MCF 10A (cell line): ENCODE data around the gene SLC12A1. TPM values are rescaled to one million over a fixed set of nuclear protein-coding genes. Genes with fewer than 3 reads are reported as not detected.

Source experiments
- BruUV-seq: library from RNA; stranded (reverse); fragments of 400-500 nt; replicated peaks from 2 replicates; lab custom pipeline; 2021; lab: Mats Ljungman, UMichigan
- CTCF ChIA-PET: fragments of 300-600 bp; sonication (Branson Sonifier 250); formaldehyde crosslinking; extraction: SDS; loops from one replicate; lab custom pipeline; 2021; ENCODE audit warnings: antibody characterized with exemption, inconsistent platforms; lab: Yijun Ruan, JAX
- POLR2A ChIA-PET: fragments of 300-600, 350-650 bp; sonication (Branson Sonifier 250); formaldehyde crosslinking; extraction: SDS; loops from one replicate; lab custom pipeline; 2020; ENCODE audit warnings: antibody characterized with exemption, inconsistent platforms; lab: Yijun Ruan, JAX
- DNase-seq: peaks from one replicate; pipeline ENCODE4 v3.0.0-alpha.2; 2018; ENCODE audit not compliant: unreplicated experiment
- H3K27ac Mint-ChIP-seq: one replicate; pipeline ENCODE4 v1.8.0; 2022; ENCODE audit warnings: mild to moderate bottlenecking, low read depth, mixed read lengths; ENCODE audit not compliant: unreplicated experiment
- H3K27me3 Mint-ChIP-seq: one replicate; pipeline ENCODE4 v1.8.0; 2022; ENCODE audit warnings: mixed read lengths; ENCODE audit not compliant: insufficient read depth, unreplicated experiment
- H3K36me3 Mint-ChIP-seq: one replicate; pipeline ENCODE4 v1.8.0; 2022; ENCODE audit warnings: mild to moderate bottlenecking, moderate library complexity, mixed read lengths; ENCODE audit not compliant: insufficient read depth, unreplicated experiment
- H3K4me1 Mint-ChIP-seq: one replicate; pipeline ENCODE4 v1.8.0; 2022; ENCODE audit warnings: mixed read lengths; ENCODE audit not compliant: insufficient read depth, unreplicated experiment
- H3K4me3 Mint-ChIP-seq: one replicate; pipeline ENCODE4 v1.8.0; 2022; ENCODE audit warnings: mild to moderate bottlenecking, moderate library complexity, mixed read lengths; ENCODE audit not compliant: unreplicated experiment
- H3K9me3 Mint-ChIP-seq: one replicate; pipeline ENCODE4 v1.8.0; 2022; ENCODE audit warnings: mixed read lengths; ENCODE audit not compliant: unreplicated experiment
- intact Hi-C: fragments of 100-400 bp; cut with micrococcal nuclease; formaldehyde crosslinking; loops from 2 replicates; pipeline ENCODE4 v1.14.1; 2022
- total RNA-seq: library from RNA; stranded (reverse); gene quantifications from 2 replicates; pipeline ENCODE4 v1.2.3, GENCODE V29; 2022
- TF ChIP-seq, protein P1 (sequence below): fragments of 200-600 bp; IDR thresholded peaks from one replicate; pipeline ENCODE4 v1.8.0; 2022; ENCODE audit warnings: antibody characterized with exemption, mild to moderate bottlenecking; ENCODE audit not compliant: unreplicated experiment

Gene SLC12A1
- total RNA-seq, 1 experiment from 2014 or later: not detected

DNA sequence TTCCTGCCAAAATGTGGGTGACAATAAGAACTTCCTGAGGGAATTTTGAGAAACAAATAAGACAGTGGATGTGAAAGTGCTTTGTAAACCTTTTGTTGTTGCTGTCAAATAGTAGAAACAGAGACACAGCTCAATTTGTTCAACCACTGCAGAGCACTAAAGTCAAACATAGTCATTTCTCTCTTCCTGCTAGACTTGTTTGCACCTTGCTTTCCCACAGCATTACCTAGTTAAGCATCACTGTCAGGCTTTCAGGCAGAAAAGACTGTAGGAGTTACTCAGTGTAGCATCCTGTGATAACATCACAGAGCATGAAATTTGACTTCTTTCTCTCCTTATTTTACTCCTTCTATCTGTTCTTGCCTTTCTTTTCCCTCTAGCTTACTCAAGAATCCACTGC, 27.1 kb downstream of the SLC12A1 start:
- no TSS peak for BruUV-seq
- Mint-ChIP-seq H3K36me3 (no peaks in the 10 kb centered on the region), H3K27me3 (no peaks in the 10 kb centered on the region), H3K4me3 (no peak overlapping the region), H3K4me1 (no peaks in the 10 kb centered on the region), H3K9me3 (no peaks in the 10 kb centered on the region), H3K27ac (no peak overlapping the region)
- intact Hi-C loops: no loop called here
- DNase-seq: no peak
- POLR2A ChIA-PET: no interaction called here
- CTCF ChIA-PET: interaction anchor here (0.7 to 0.8 kb wide), 3 partner anchors 22 to 120 kb away, joined by 3 read pairs; no protein-coding TSS in a partner anchor
- TF ChIP-seq, protein P1, sequence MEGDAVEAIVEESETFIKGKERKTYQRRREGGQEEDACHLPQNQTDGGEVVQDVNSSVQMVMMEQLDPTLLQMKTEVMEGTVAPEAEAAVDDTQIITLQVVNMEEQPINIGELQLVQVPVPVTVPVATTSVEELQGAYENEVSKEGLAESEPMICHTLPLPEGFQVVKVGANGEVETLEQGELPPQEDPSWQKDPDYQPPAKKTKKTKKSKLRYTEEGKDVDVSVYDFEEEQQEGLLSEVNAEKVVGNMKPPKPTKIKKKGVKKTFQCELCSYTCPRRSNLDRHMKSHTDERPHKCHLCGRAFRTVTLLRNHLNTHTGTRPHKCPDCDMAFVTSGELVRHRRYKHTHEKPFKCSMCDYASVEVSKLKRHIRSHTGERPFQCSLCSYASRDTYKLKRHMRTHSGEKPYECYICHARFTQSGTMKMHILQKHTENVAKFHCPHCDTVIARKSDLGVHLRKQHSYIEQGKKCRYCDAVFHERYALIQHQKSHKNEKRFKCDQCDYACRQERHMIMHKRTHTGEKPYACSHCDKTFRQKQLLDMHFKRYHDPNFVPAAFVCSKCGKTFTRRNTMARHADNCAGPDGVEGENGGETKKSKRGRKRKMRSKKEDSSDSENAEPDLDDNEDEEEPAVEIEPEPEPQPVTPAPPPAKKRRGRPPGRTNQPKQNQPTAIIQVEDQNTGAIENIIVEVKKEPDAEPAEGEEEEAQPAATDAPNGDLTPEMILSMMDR: no peak

DNA sequence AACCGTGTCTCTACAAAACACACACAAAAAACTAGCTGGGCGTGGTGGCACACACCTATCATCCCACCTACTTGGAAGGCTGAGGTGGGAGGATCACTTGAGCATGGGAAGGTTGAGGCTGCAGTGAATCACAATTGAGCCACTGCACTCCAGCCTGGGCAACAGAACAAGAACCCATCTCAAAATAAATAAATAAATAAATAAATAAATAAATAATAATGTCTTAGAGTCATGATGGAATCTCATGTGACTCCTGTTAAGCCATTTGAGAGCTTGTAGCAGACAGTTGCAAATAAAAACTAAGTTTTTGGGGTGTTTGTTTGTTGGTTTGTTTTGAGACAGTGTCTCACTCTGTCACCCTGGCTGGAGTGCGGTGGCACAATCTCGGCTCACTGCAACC, 33.2 kb downstream of the SLC12A1 start:
- no TSS peak for BruUV-seq
- Mint-ChIP-seq H3K9me3 (no peaks in the 10 kb centered on the region), H3K4me3 (no peak overlapping the region), H3K27ac (no peak overlapping the region), H3K36me3 (no peaks in the 10 kb centered on the region), H3K4me1 (no peaks in the 10 kb centered on the region), H3K27me3 (no peaks in the 10 kb centered on the region)
- ChIA-PET POLR2A (interaction anchor here (0.6 kb wide), 1 partner anchor 26 kb away, joined by 5 read pairs; no protein-coding TSS in a partner anchor), CTCF (no interaction called here)
- TF ChIP-seq, protein P1: no peak
- intact Hi-C loops: no loop called here
- DNase-seq: no peak

DNA sequence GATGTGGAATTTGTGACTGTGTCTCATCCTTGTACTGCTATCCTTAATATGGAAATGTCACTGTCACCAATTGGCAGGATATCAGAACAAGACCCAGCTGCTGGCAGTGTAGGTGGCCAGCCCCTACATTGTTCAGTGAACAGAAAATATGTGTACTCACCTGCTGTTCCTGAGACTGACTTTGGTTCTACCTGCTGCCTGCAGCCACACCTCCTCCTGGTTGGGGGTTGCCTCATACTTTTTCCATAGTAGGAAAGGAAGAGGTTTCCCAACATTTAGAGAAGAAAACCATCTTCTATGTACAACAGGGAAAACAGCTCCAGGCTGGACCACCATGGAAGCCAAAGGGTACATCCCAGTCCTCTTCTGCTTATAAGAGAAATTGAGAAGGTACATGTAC, 35.9 kb downstream of the SLC12A1 start:
- no peak overlapping the region for H3K27ac Mint-ChIP-seq
- H3K4me3 Mint-ChIP-seq: no peak overlapping the region
- H3K9me3 Mint-ChIP-seq: no peaks in the 10 kb centered on the region
- H3K36me3 Mint-ChIP-seq: no peaks in the 10 kb centered on the region
- H3K27me3 Mint-ChIP-seq: no peaks in the 10 kb centered on the region
- DNase-seq: no peak
- BruUV-seq: no TSS peak
- intact Hi-C loops: no loop called here
- ChIA-PET POLR2A (no interaction called here), CTCF (interaction anchor here (0.9 to 1.4 kb wide), 3 partner anchors 9 to 157 kb away, joined by 3 to 7 read pairs (median 3); no protein-coding TSS in a partner anchor)
- peaks cover 6% of the 10 kb centered on the region for H3K4me1 Mint-ChIP-seq
- TF ChIP-seq, protein P1: no peak

DNA sequence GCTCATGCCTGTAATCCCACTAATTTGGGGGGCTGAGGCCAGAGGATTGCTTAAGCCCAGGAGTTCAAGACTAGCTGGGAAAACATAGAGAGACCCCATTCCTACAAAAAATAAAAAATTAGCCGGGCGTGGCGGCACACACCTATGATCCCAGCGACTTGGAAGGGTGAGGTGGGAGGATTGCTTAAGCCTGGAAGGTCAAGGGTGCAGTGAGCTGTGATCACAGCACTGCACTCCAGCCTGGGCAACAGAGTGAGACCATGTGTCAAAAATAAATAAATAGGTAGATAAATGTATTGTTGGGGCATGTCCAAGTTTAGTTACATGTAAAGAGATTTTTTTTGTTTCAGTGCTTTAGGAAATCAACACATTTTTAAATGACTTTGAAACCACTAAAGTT, 36.4 kb downstream of the SLC12A1 start:
- H3K4me3 Mint-ChIP-seq: no peak overlapping the region
- POLR2A ChIA-PET: no interaction called here
- H3K27ac Mint-ChIP-seq: no peak overlapping the region
- H3K27me3 Mint-ChIP-seq: no peaks in the 10 kb centered on the region
- TF ChIP-seq, protein P1: no peak
- no peaks in the 10 kb centered on the region for H3K36me3 Mint-ChIP-seq
- CTCF ChIA-PET: interaction anchor here (0.5 to 1.4 kb wide), 2 partner anchors 8 to 537 kb away, joined by 5 to 7 read pairs; no protein-coding TSS in a partner anchor
- no peak for DNase-seq
- no peaks in the 10 kb centered on the region for H3K9me3 Mint-ChIP-seq
- intact Hi-C loops: no loop called here
- H3K4me1 Mint-ChIP-seq: peaks cover 6% of the 10 kb centered on the region
- BruUV-seq: no TSS peak
